HCT116 (cell line): ENCODE results near the gene SACM1L. TPM values are rescaled to one million over a fixed set of nuclear protein-coding genes. Genes with fewer than 3 reads are reported as not detected.

ENCODE experiments used
- ATAC-seq: fragments of 200-7000 bp; cut with Tn5 transposase; 2 replicates; pipeline ENCODE4 v1.9.1; 2020; ENCODE audit warnings: mild to moderate bottlenecking, moderate library complexity
- BruUV-seq: library from RNA; stranded (reverse); fragments of 400-500 nt; replicated peaks from 2 replicates; lab custom pipeline; 2021; lab: Mats Ljungman, UMichigan
- CTCF ChIA-PET: fragments of 300-600 bp; sonication (Branson Sonifier 250); formaldehyde crosslinking; loops from one replicate; lab custom pipeline; 2021; ENCODE audit warnings: antibody characterized with exemption; lab: Charles Lee
- POLR2A ChIA-PET: fragments of 300-600, 350-600 bp; sonication (Branson Sonifier 250); formaldehyde crosslinking; loops from one replicate; lab custom pipeline; 2021; ENCODE audit warnings: antibody characterized with exemption; lab: Charles Lee
- RAD21 ChIA-PET, 2 experiments: fragments of 300-600 bp; sonication (Branson Sonifier 250); formaldehyde crosslinking; loops; one replicate each; lab custom pipeline; 2023; ENCODE audit warnings: low total read pairs in 2 of 2; ENCODE audit not compliant: uncharacterized antibody in 2 of 2, unreplicated experiment in 2 of 2, low non-redundant PET in 1 of 2; lab: Charles Lee
- DNase-seq: peaks from one replicate; pipeline ENCODE4 v3.0.0-alpha.2; 2010; ENCODE audit warnings: low read depth, low spot score
- H2AFZ ChIP-seq: fragments of 200-600 bp; shearing (Covaris generic), sonication (generic); 2 replicates; pipeline ENCODE4 v1.6.1; 2017; ENCODE audit warnings: low read depth, mixed run types, mixed read lengths, antibody characterized with exemption, low read length; ENCODE audit not compliant: poor library complexity, severe bottlenecking
- H3K27ac ChIP-seq: 2 replicates; pipeline ENCODE4 v1.5.1; 2012; ENCODE audit warnings: low read depth, low read length
- H3K27me3 ChIP-seq: fragments of 200-600 bp; sonication (generic); 2 replicates; pipeline ENCODE4 v1.6.1; 2016; ENCODE audit warnings: mixed run types, low read length, mixed read lengths; ENCODE audit not compliant: insufficient read depth
- H3K36me3 ChIP-seq, 2 experiments: fragments of 200-500 bp in 1 of 2; fragments of 200-600 bp in 1 of 2; sonication (Bioruptor generic) in 1 of 2; sonication (generic) in 1 of 2; 2 replicates each; pipeline versions ENCODE4 v1.5.1 to v1.6.1; 2014 to 2016; ENCODE audit warnings: low read length in 2 of 2, inconsistent platforms in 1 of 2, mixed read lengths in 1 of 2, mixed run types in 1 of 2; ENCODE audit not compliant: insufficient read depth in 2 of 2, control insufficient read depth in 1 of 2
- H3K4me1 ChIP-seq, 2 experiments: fragments of 200-600 bp in 1 of 2; sonication (generic) in 1 of 2; 2 replicates each; pipeline versions ENCODE4 v1.5.1 to v1.6.1; 2012 to 2017; ENCODE audit warnings: low read length in 2 of 2, inconsistent platforms in 1 of 2, mild to moderate bottlenecking in 1 of 2, mixed read lengths in 1 of 2, mixed run types in 1 of 2, moderate library complexity in 1 of 2; ENCODE audit not compliant: insufficient read depth in 2 of 2, control insufficient read depth in 1 of 2
- H3K4me2 ChIP-seq: fragments of 200-600 bp; sonication (generic); 2 replicates; pipeline ENCODE4 v1.6.1; 2017; ENCODE audit warnings: mixed run types, low read length, mixed read lengths
- H3K4me3 ChIP-seq, 2 experiments: fragments of 200-600 bp in 1 of 2; sonication (generic) in 1 of 2; replicated peaks in 1 of 2; 2 replicates each; pipeline ENCODE4 v1.5.1; 2011 to 2016; ENCODE audit warnings: low read length in 2 of 2, control low read depth in 1 of 2, low read depth in 1 of 2, mild to moderate bottlenecking in 1 of 2, mixed read lengths in 1 of 2, mixed run types in 1 of 2
- H3K79me2 ChIP-seq: fragments of 200-600 bp; sonication (generic); 2 replicates; pipeline ENCODE4 v1.6.1; 2017; ENCODE audit warnings: mild to moderate bottlenecking, mixed run types, low read length, moderate library complexity, mixed read lengths; ENCODE audit not compliant: insufficient read depth
- H3K9ac ChIP-seq: fragments of 200-600 bp; sonication (generic); 2 replicates; pipeline ENCODE4 v1.6.1; 2016; ENCODE audit warnings: low read length, mixed read lengths
- H3K9me2 ChIP-seq: fragments of 200-600 bp; sonication (generic), shearing (Covaris generic); 2 replicates; pipeline ENCODE4 v1.6.1; 2017; ENCODE audit warnings: mixed run types, mild to moderate bottlenecking, moderate library complexity; ENCODE audit not compliant: insufficient read depth
- H3K9me3 ChIP-seq, 2 experiments: fragments of 200-500 bp in 1 of 2; fragments of 200-600 bp in 1 of 2; sonication (Bioruptor generic) in 1 of 2; sonication (generic) in 1 of 2; 2 replicates each; pipeline ENCODE4 v1.6.1; 2014 to 2017; ENCODE audit warnings: low read length in 2 of 2, mixed read lengths in 2 of 2, inconsistent platforms in 1 of 2, low read depth in 1 of 2, mild to moderate bottlenecking in 1 of 2, mixed run types in 1 of 2, moderate library complexity in 1 of 2; ENCODE audit not compliant: control insufficient read depth in 1 of 2, insufficient read depth in 1 of 2
- H4K20me1 ChIP-seq: fragments of 200-600 bp; sonication (generic), shearing (Covaris generic); 2 replicates; pipeline ENCODE4 v1.6.1; 2017; ENCODE audit warnings: mixed run types, mild to moderate bottlenecking, moderate library complexity; ENCODE audit not compliant: insufficient read depth
- CTCF ChIP-seq, 3 experiments: fragments of 200-600 bp in 1 of 3; sonication (generic) in 1 of 3; IDR thresholded peaks in 2 of 3; conservative IDR thresholded peaks in 1 of 3; 2 replicates each; pipeline ENCODE4 v1.5.1; 2012 to 2017; ENCODE audit warnings: low read depth in 2 of 3, low read length in 2 of 3, antibody characterized with exemption in 1 of 3, borderline replicate concordance in 1 of 3, control low read depth in 1 of 3, mild to moderate bottlenecking in 1 of 3, mixed read lengths in 1 of 3, mixed run types in 1 of 3, moderate library complexity in 1 of 3; ENCODE audit not compliant: insufficient read depth in 1 of 3
- JUND ChIP-seq: IDR thresholded peaks from 2 replicates; pipeline ENCODE4 v1.6.1; 2012
- POLR2A ChIP-seq: IDR thresholded peaks from 2 replicates; pipeline ENCODE4 v1.7.0; 2011; ENCODE audit warnings: borderline replicate concordance; ENCODE audit not compliant: insufficient read depth, insufficient read length; ENCODE audit errors: extremely low read depth
- RAD21 ChIP-seq: IDR thresholded peaks from 2 replicates; pipeline ENCODE4 v1.6.1; 2012; ENCODE audit warnings: low read depth, mild to moderate bottlenecking
- SP1 ChIP-seq: IDR thresholded peaks from 2 replicates; pipeline ENCODE4 v1.6.1; 2012; ENCODE audit warnings: low read depth
- intact Hi-C: fragments of 100-400 bp; cut with micrococcal nuclease; formaldehyde crosslinking; loops from 2 replicates; pipeline ENCODE4 v1.10.0; 2022
- total RNA-seq: library from RNA; stranded (reverse); gene quantifications from one replicate; pipeline ENCODE4 v1.2.1, GENCODE V29; 2021; ENCODE audit not compliant: unreplicated experiment

SACM1L gene
- total RNA-seq, 1 experiment from 2014 or later = 27.3 TPM

DNA sequence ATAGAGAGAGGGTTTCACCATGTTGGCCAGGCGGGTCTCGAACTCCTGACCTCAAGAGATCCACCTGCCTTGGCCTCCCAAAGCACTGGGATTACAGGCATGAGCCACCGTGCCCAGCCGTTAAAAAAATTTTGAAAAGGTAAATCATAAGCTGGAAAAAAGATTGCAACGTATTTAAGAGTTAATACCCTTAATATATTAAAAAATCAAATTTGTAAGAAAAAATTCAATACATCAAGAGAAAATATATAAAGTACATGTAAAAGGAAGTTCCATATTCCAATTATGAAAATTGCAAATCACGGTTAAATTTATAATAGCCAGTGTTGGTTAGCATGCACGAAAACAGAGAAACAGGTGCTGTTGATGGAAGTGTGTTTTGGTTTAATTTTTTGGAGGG is 2.3 kb upstream of the SACM1L start (continued):
- TF ChIP-seq POLR2A = no peak
- TF ChIP-seq JUND = no peak

GRCh38 chr3:45687828-45688193 is 1.4 kb upstream of the SACM1L start:
- Histone ChIP-seq H3K79me2 (peaks cover 34% of the 10 kb centered on the region), H3K9me3 (no peaks in the 10 kb centered on the region), H3K9ac (no peak overlapping the region), H3K4me1 (peaks cover 8 to 20% of the 10 kb centered on the region in 2 experiments; a peak in 3 of 4 replicates), H4K20me1 (no peaks in the 10 kb centered on the region), H3K27ac (no peak overlapping the region), H2AFZ (no peak overlapping the region)
- TF ChIP-seq CTCF (IDR thresholded peaks at IDR 0.05 in 2 of 3, conservative IDR thresholded peaks at IDR 0.05 in 1 of 3; ENCODE audit: borderline replicate concordance in 1 of 3, insufficient read depth in 1 of 3, low read depth in 2 of 3, low read length in 2 of 3) (no peak), RAD21 (no peak)
- TF ChIP-seq, all 23 proteins: peak for 0
- Histone ChIP-seq H3K36me3 (peaks cover 0 to 3% of the 10 kb centered on the region in 2 experiments; a peak in 1 of 4 replicates), H3K27me3 (no peaks in the 10 kb centered on the region), H3K4me2 (no peak overlapping the region), H3K4me3 (no peak overlapping the region), H3K9me2 (no peaks in the 10 kb centered on the region)
- POLR2A ChIA-PET = no interaction called here
- CTCF ChIA-PET = interaction anchor here (0.7 kb wide), 1 partner anchor 27 kb away, joined by 4 read pairs; no protein-coding TSS in a partner anchor
- intact Hi-C loops = no loop called here
- ATAC-seq (no peak), DNase-seq (no peak)
- BruUV-seq = no TSS peak
- RAD21 ChIA-PET = no interaction called here

DNA sequence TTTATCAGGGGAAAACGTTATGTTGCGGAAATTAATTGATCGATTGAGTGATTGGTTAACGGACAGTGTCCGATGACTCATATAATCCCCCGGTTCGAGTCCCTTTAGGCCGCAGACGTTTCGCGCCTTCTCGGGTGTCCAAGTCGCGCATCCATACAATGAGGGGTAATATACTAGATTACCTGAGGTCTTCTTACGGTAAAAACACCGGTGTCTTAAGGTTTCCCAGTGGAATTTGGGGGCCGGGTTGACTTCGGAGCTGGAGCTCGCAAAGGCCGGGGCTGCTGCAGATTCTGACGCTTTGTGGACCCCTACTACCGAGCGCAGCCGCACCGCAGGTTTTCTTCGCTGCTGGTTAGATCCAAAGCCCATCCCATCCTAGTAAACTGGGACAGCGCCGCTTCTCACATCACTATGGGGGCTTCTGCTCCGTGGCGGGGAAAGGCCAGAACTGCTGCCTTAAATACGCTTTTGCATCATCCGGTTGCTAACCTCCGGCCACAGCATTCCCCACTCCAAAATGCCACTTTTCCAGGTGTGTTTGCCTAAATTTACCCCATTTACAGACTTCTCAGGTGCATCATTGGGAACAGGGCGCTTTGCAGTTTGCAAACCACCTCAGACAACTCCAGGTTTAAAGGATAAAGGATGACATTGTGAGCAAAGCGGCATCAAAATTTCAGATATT is 858 bp upstream of the SACM1L start:
- Histone ChIP-seq H2AFZ (no peak overlapping the region), H3K9me2 (no peaks in the 10 kb centered on the region), H3K9ac (peak overlapping the region; percentile 83), H3K27me3 (no peaks in the 10 kb centered on the region), H3K79me2 (peaks cover 40% of the 10 kb centered on the region), H3K4me2 (peak overlapping the region; percentile 86), H3K36me3 (0 out of 4 replicates have a peak, but pooled peaks cover 0 to 4% of the 10 kb centered on the region in 2 experiments), H3K4me1 (peaks cover 8 to 20% of the 10 kb centered on the region in 2 experiments; a peak in 3 of 4 replicates), H4K20me1 (no peaks in the 10 kb centered on the region), H3K9me3 (no peaks in the 10 kb centered on the region), H3K27ac (peak overlapping the region; percentile 38), H3K4me3 (peak overlapping the region; percentile 86 to 87)
- no peak for TF ChIP-seq SP1
- POLR2A ChIA-PET = no interaction called here
- RAD21 ChIA-PET = no interaction called here
- TSS peak; percentile 89 for BruUV-seq
- ATAC-seq = no peak
- CTCF ChIA-PET = no interaction called here
- DNase-seq = no peak
- intact Hi-C loops = no loop called here
